GM19240 (cell line): ENCODE results near the gene SAMSN1.
"Not testable (repeated sequence)": the region's sequence is repeated elsewhere in the genome, so short reads cannot be mapped to it uniquely, and the experiment has no call there.

Source experiments
- DNase-seq: peaks from one replicate; pipeline ENCODE4 v3.0.0; 2011; ENCODE audit warnings: low spot score; ENCODE audit not compliant: insufficient read length

The SAMSN1 gene

GRCh38 chr21:14528815-14529214 lies 17.3 kb downstream of the SAMSN1 start:
- DNase-seq: no peak

GRCh38 chr21:14527696-14528652 lies 18.1 kb downstream of the SAMSN1 start:
- no peak for DNase-seq

GRCh38 chr21:14526836-14527695 lies 19.0 kb downstream of the SAMSN1 start:
- no peak for DNase-seq

GRCh38 chr21:14526199-14526598 lies 19.9 kb downstream of the SAMSN1 start:
- no peak for DNase-seq

- peak; percentile 17 for DNase-seq
These were observed 22.9 kb downstream of the SAMSN1 start for GRCh38 chr21:14523234-14523633.

- no peak for DNase-seq
These were observed 23.4 kb downstream of the SAMSN1 start for GRCh38 chr21:14522736-14523135.

- no peak for DNase-seq
These were observed 25.6 kb downstream of the SAMSN1 start for GRCh38 chr21:14520535-14520934.

- DNase-seq: no peak
These were observed 27.1 kb downstream of the SAMSN1 start for GRCh38 chr21:14519000-14519399.

GRCh38 chr21:14513804-14514203 lies 32.3 kb downstream of the SAMSN1 start:
- DNase-seq: no peak

- not testable (repeated sequence) for DNase-seq
These were observed 39.2 kb downstream of the SAMSN1 start for GRCh38 chr21:14506859-14507457.

GRCh38 chr21:14500873-14501272 lies 45.2 kb downstream of the SAMSN1 start:
- DNase-seq: no peak

GRCh38 chr21:14499316-14499715 lies 46.8 kb downstream of the SAMSN1 start:
- no peak for DNase-seq

- no peak for DNase-seq
These were observed 48.3 kb downstream of the SAMSN1 start for GRCh38 chr21:14497825-14498224.

- no peak for DNase-seq
These were observed 51.0 kb downstream of the SAMSN1 start for GRCh38 chr21:14495075-14495474.

- not testable (repeated sequence) for DNase-seq
These were observed 51.9 kb downstream of the SAMSN1 start for GRCh38 chr21:14494181-14494580.

GRCh38 chr21:14493731-14494130 lies 52.4 kb downstream of the SAMSN1 start:
- DNase-seq: no peak

GRCh38 chr21:14492931-14493330 lies 53.2 kb downstream of the SAMSN1 start:
- DNase-seq: no peak

- DNase-seq: no peak
These were observed 54.8 kb downstream of the SAMSN1 start for GRCh38 chr21:14491269-14491681.

- no peak for DNase-seq
These were observed 57.4 kb downstream of the SAMSN1 start for GRCh38 chr21:14488672-14489204.

GRCh38 chr21:14487490-14488432 lies 58.4 kb downstream of the SAMSN1 start:
- no peak for DNase-seq
